Loucy (cell line): Measurements from ENCODE around the gene CCM2L.

Experiments used
- H2AFZ ChIP-seq: fragments of 200-600 bp; sonication (generic); 2 replicates; pipeline ENCODE4 v1.6.0; 2016; ENCODE audit warnings: antibody characterized with exemption, mild to moderate bottlenecking, low read length, moderate library complexity
- H3F3A ChIP-seq: fragments of 200-600 bp; 2 replicates; pipeline ENCODE4 v1.6.0; 2016; ENCODE audit warnings: antibody characterized with exemption, low read depth, mild to moderate bottlenecking
- H3K27me3 ChIP-seq: fragments of 200-600 bp; sonication (generic); 2 replicates; pipeline ENCODE4 v1.6.1; 2014; ENCODE audit warnings: low read length, mild to moderate bottlenecking; ENCODE audit not compliant: insufficient read depth, poor library complexity, severe bottlenecking
- H3K36me3 ChIP-seq: fragments of 200-600 bp; sonication (generic); 2 replicates; pipeline ENCODE4 v1.6.1; 2016; ENCODE audit warnings: low read length; ENCODE audit not compliant: insufficient read depth
- H3K4me1 ChIP-seq: fragments of 200-600 bp; sonication (generic); 2 replicates; pipeline ENCODE4 v1.5.1; 2014; ENCODE audit warnings: low read length, mild to moderate bottlenecking; ENCODE audit not compliant: insufficient read depth, poor library complexity, severe bottlenecking
- H3K4me2 ChIP-seq: fragments of 200-600 bp; sonication (generic); 2 replicates; pipeline ENCODE4 v1.6.0; 2014; ENCODE audit warnings: antibody characterized with exemption, low read length, low read depth, mild to moderate bottlenecking; ENCODE audit not compliant: poor library complexity, severe bottlenecking
- H3K4me3 ChIP-seq: fragments of 200-600 bp; sonication (generic); 2 replicates; pipeline ENCODE4 v1.5.1; 2014; ENCODE audit warnings: low read length, mild to moderate bottlenecking, mixed read lengths; ENCODE audit not compliant: poor library complexity, severe bottlenecking
- H3K79me2 ChIP-seq: fragments of 200-600 bp; sonication (generic); 2 replicates; pipeline ENCODE4 v1.6.1; 2014; ENCODE audit warnings: low read length; ENCODE audit not compliant: insufficient read depth
- H3K9ac ChIP-seq: fragments of 200-600 bp; sonication (generic); 2 replicates; pipeline ENCODE4 v1.6.0; 2014; ENCODE audit warnings: mild to moderate bottlenecking, low read depth, low read length, moderate library complexity; ENCODE audit not compliant: poor library complexity, severe bottlenecking
- H3K9me2 ChIP-seq: fragments of 200-600 bp; sonication (generic); replicated peaks from 2 replicates; pipeline ENCODE4 v1.6.1; 2016; ENCODE audit warnings: low read depth, low read length, mixed read lengths
- H3K9me3 ChIP-seq: fragments of 200-600 bp; sonication (generic); 2 replicates; pipeline ENCODE4 v1.6.1; 2014; ENCODE audit warnings: mild to moderate bottlenecking, antibody characterized with exemption, low read length, low read depth; ENCODE audit not compliant: insufficient read depth
- H4K20me1 ChIP-seq: fragments of 200-600 bp; sonication (generic); 2 replicates; pipeline ENCODE4 v1.6.0; 2014; ENCODE audit warnings: antibody characterized with exemption, low read length, mild to moderate bottlenecking; ENCODE audit not compliant: insufficient read depth, poor library complexity, severe bottlenecking
- CTCF ChIP-seq: fragments of 200-600 bp; sonication (generic); conservative IDR thresholded peaks from 2 replicates; pipeline ENCODE4 v1.5.1; 2014; ENCODE audit warnings: mild to moderate bottlenecking, antibody characterized with exemption, low read length
- EZH2phosphoT487 ChIP-seq: fragments of 200-600 bp; IDR thresholded peaks from 2 replicates; pipeline ENCODE4 v1.6.1; 2018; ENCODE audit warnings: antibody characterized with exemption, mild to moderate bottlenecking, moderate library complexity, borderline replicate concordance

The CCM2L gene

GRCh38 chr20:32007787-32008616 lies 2.2 kb upstream of the CCM2L start:
- peak overlapping the region; percentile 61 for H2AFZ ChIP-seq
- no peaks in the 10 kb centered on the region for H3K27me3 ChIP-seq
- H3K4me2 ChIP-seq, result peak overlapping the region; percentile 61
- H4K20me1 ChIP-seq, result no peaks in the 10 kb centered on the region
- no peak for TF ChIP-seq CTCF
- no peak for TF ChIP-seq EZH2phosphoT487
- H3F3A ChIP-seq, result no peaks in the 10 kb centered on the region
- no peaks in the 10 kb centered on the region for H3K36me3 ChIP-seq
- peak overlapping the region; percentile 39 for H3K4me3 ChIP-seq
- no peaks in the 10 kb centered on the region for H3K9me3 ChIP-seq
- peak overlapping the region; percentile 49 for H3K9ac ChIP-seq
- no peaks in the 10 kb centered on the region for H3K9me2 ChIP-seq
- H3K79me2 ChIP-seq, result no peaks in the 10 kb centered on the region
- H3K4me1 ChIP-seq, result peaks cover 15% of the 10 kb centered on the region

GRCh38 chr20:32009564-32009963 lies 674 bp upstream of the CCM2L start:
- Histone ChIP-seq H3K9me2 (no peaks in the 10 kb centered on the region), H4K20me1 (no peaks in the 10 kb centered on the region), H3K79me2 (no peaks in the 10 kb centered on the region), H3K4me2 (no peak overlapping the region), H3K36me3 (no peaks in the 10 kb centered on the region), H3K27me3 (no peaks in the 10 kb centered on the region), H3K4me3 (no peak overlapping the region), H3K9me3 (no peaks in the 10 kb centered on the region), H2AFZ (no peak overlapping the region), H3K9ac (no peak overlapping the region), H3F3A (no peaks in the 10 kb centered on the region), H3K4me1 (peaks cover 15% of the 10 kb centered on the region)
- TF ChIP-seq EZH2phosphoT487 (no peak), CTCF (no peak)

GRCh38 chr20:32010666-32011065 lies 428 bp downstream of the CCM2L start:
- no peak for TF ChIP-seq EZH2phosphoT487
- TF ChIP-seq CTCF, result no peak
- Histone ChIP-seq H3K9me2 (no peaks in the 10 kb centered on the region), H3K9ac (no peak overlapping the region), H3K4me2 (no peak overlapping the region), H3K9me3 (no peaks in the 10 kb centered on the region), H3K27me3 (no peaks in the 10 kb centered on the region), H3K4me3 (no peak overlapping the region), H3F3A (no peaks in the 10 kb centered on the region), H4K20me1 (no peaks in the 10 kb centered on the region), H3K4me1 (peaks cover 15% of the 10 kb centered on the region), H3K79me2 (no peaks in the 10 kb centered on the region), H2AFZ (no peak overlapping the region), H3K36me3 (no peaks in the 10 kb centered on the region)
